Loucy (cell line): ENCODE results near the gene P3H4.

Experiments
- H2AFZ ChIP-seq: fragments of 200-600 bp; sonication (generic); 2 replicates; pipeline ENCODE4 v1.6.0; 2016; ENCODE audit warnings: antibody characterized with exemption, mild to moderate bottlenecking, low read length, moderate library complexity
- H3F3A ChIP-seq: fragments of 200-600 bp; 2 replicates; pipeline ENCODE4 v1.6.0; 2016; ENCODE audit warnings: antibody characterized with exemption, low read depth, mild to moderate bottlenecking
- H3K27me3 ChIP-seq: fragments of 200-600 bp; sonication (generic); 2 replicates; pipeline ENCODE4 v1.6.1; 2014; ENCODE audit warnings: low read length, mild to moderate bottlenecking; ENCODE audit not compliant: insufficient read depth, poor library complexity, severe bottlenecking
- H3K36me3 ChIP-seq: fragments of 200-600 bp; sonication (generic); 2 replicates; pipeline ENCODE4 v1.6.1; 2016; ENCODE audit warnings: low read length; ENCODE audit not compliant: insufficient read depth
- H3K4me1 ChIP-seq: fragments of 200-600 bp; sonication (generic); 2 replicates; pipeline ENCODE4 v1.5.1; 2014; ENCODE audit warnings: low read length, mild to moderate bottlenecking; ENCODE audit not compliant: insufficient read depth, poor library complexity, severe bottlenecking
- H3K4me2 ChIP-seq: fragments of 200-600 bp; sonication (generic); 2 replicates; pipeline ENCODE4 v1.6.0; 2014; ENCODE audit warnings: antibody characterized with exemption, low read length, low read depth, mild to moderate bottlenecking; ENCODE audit not compliant: poor library complexity, severe bottlenecking
- H3K4me3 ChIP-seq: fragments of 200-600 bp; sonication (generic); 2 replicates; pipeline ENCODE4 v1.5.1; 2014; ENCODE audit warnings: low read length, mild to moderate bottlenecking, mixed read lengths; ENCODE audit not compliant: poor library complexity, severe bottlenecking
- H3K79me2 ChIP-seq: fragments of 200-600 bp; sonication (generic); 2 replicates; pipeline ENCODE4 v1.6.1; 2014; ENCODE audit warnings: low read length; ENCODE audit not compliant: insufficient read depth
- H3K9ac ChIP-seq: fragments of 200-600 bp; sonication (generic); 2 replicates; pipeline ENCODE4 v1.6.0; 2014; ENCODE audit warnings: mild to moderate bottlenecking, low read depth, low read length, moderate library complexity; ENCODE audit not compliant: poor library complexity, severe bottlenecking
- H3K9me2 ChIP-seq: fragments of 200-600 bp; sonication (generic); replicated peaks from 2 replicates; pipeline ENCODE4 v1.6.1; 2016; ENCODE audit warnings: low read depth, low read length, mixed read lengths
- H3K9me3 ChIP-seq: fragments of 200-600 bp; sonication (generic); 2 replicates; pipeline ENCODE4 v1.6.1; 2014; ENCODE audit warnings: mild to moderate bottlenecking, antibody characterized with exemption, low read length, low read depth; ENCODE audit not compliant: insufficient read depth
- H4K20me1 ChIP-seq: fragments of 200-600 bp; sonication (generic); 2 replicates; pipeline ENCODE4 v1.6.0; 2014; ENCODE audit warnings: antibody characterized with exemption, low read length, mild to moderate bottlenecking; ENCODE audit not compliant: insufficient read depth, poor library complexity, severe bottlenecking
- CTCF ChIP-seq: fragments of 200-600 bp; sonication (generic); conservative IDR thresholded peaks from 2 replicates; pipeline ENCODE4 v1.5.1; 2014; ENCODE audit warnings: mild to moderate bottlenecking, antibody characterized with exemption, low read length
- EZH2phosphoT487 ChIP-seq: fragments of 200-600 bp; IDR thresholded peaks from 2 replicates; pipeline ENCODE4 v1.6.1; 2018; ENCODE audit warnings: antibody characterized with exemption, mild to moderate bottlenecking, moderate library complexity, borderline replicate concordance

P3H4 gene

DNA sequence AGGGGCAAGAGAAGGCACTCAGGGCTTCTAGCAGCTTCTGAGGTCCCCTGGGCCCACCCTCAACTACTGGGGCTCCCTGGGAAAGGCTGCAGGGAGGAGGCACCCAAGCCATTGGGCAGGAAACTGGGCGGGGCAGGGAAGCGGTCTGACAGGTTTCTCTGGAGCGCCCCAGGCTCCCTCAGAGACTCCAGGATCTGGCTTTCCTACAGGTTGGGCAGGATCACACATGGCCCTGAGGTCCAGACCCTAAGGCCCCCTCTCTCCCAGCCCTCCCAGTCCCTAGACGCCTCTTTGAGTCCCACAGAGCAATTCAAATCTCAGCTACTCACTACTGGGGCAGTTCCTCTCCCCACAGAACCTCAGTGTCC is 39.5 kb downstream of the P3H4 start:
- H3K4me1 ChIP-seq: no peaks in the 10 kb centered on the region
- no peaks in the 10 kb centered on the region for H3K9me2 ChIP-seq
- H3K27me3 ChIP-seq: no peaks in the 10 kb centered on the region
- H4K20me1 ChIP-seq: peaks cover 38% of the 10 kb centered on the region
- H3F3A ChIP-seq: no peaks in the 10 kb centered on the region
- no peak overlapping the region for H3K4me3 ChIP-seq
- TF ChIP-seq CTCF (no peak), EZH2phosphoT487 (no peak)
- H3K79me2 ChIP-seq: peaks cover 44% of the 10 kb centered on the region
- no peak overlapping the region for H3K4me2 ChIP-seq
- H2AFZ ChIP-seq: no peak overlapping the region
- H3K9ac ChIP-seq: no peak overlapping the region
- H3K9me3 ChIP-seq: no peaks in the 10 kb centered on the region
- peaks cover 59% of the 10 kb centered on the region; the same call in 1 of the 2 replicates for H3K36me3 ChIP-seq

- peaks cover 61% of the 10 kb centered on the region; the same call in 1 of the 2 replicates for H3K36me3 ChIP-seq
- no peaks in the 10 kb centered on the region for H3K4me1 ChIP-seq
- H3K9ac ChIP-seq: no peak overlapping the region
- H3K4me3 ChIP-seq: no peak overlapping the region
- no peak overlapping the region for H3K4me2 ChIP-seq
- no peaks in the 10 kb centered on the region for H3K9me3 ChIP-seq
- H3K79me2 ChIP-seq: peaks cover 41% of the 10 kb centered on the region
- H4K20me1 ChIP-seq: peaks cover 38% of the 10 kb centered on the region
- H3F3A ChIP-seq: no peaks in the 10 kb centered on the region
- no peaks in the 10 kb centered on the region for H3K9me2 ChIP-seq
- no peak overlapping the region for H2AFZ ChIP-seq
- H3K27me3 ChIP-seq: no peaks in the 10 kb centered on the region
- TF ChIP-seq CTCF (no peak), EZH2phosphoT487 (no peak)
These were observed 40.2 kb downstream of the P3H4 start for GRCh38 chr17:41771389-41772206.

- peaks cover 25% of the 10 kb centered on the region; the same call in 1 of the 2 replicates for H3K79me2 ChIP-seq
- no peaks in the 10 kb centered on the region for H3K9me3 ChIP-seq
- peaks cover 26% of the 10 kb centered on the region for H4K20me1 ChIP-seq
- no peak overlapping the region for H3K4me2 ChIP-seq
- no peaks in the 10 kb centered on the region for H3K27me3 ChIP-seq
- no peaks in the 10 kb centered on the region for H3F3A ChIP-seq
- H3K9me2 ChIP-seq: no peaks in the 10 kb centered on the region
- no peak overlapping the region for H3K9ac ChIP-seq
- no peak overlapping the region for H2AFZ ChIP-seq
- TF ChIP-seq CTCF: no peak
- no peak for TF ChIP-seq EZH2phosphoT487
- H3K4me1 ChIP-seq: no peaks in the 10 kb centered on the region
- H3K36me3 ChIP-seq: peaks cover 71% of the 10 kb centered on the region; the same call in 1 of the 2 replicates
- H3K4me3 ChIP-seq: no peak overlapping the region
These were observed 41.8 kb downstream of the P3H4 start for GRCh38 chr17:41769985-41770384.
